MM.1S (cell line): ENCODE data around the gene CTPS2.
"Not testable (repeated sequence)": the region's sequence is repeated elsewhere in the genome, so short reads cannot be mapped to it uniquely, and the experiment has no call there.

Source experiments
- DNase-seq: peaks from one replicate; pipeline ENCODE4 v3.0.0-alpha.2; 2015
- H2AFZ ChIP-seq: fragments of 300-600 bp; sonication (generic); 2 replicates; pipeline ENCODE4 v1.6.0; 2016; ENCODE audit warnings: antibody characterized with exemption, low read length
- H3F3A ChIP-seq: fragments of 300-600 bp; sonication (generic); 2 replicates; pipeline ENCODE4 v1.6.1; 2016; ENCODE audit warnings: mild to moderate bottlenecking, antibody characterized with exemption, low read length, moderate library complexity, mixed read lengths; ENCODE audit not compliant: insufficient read depth
- H3K27ac ChIP-seq: fragments of 300-600 bp; sonication (generic); 2 replicates; pipeline ENCODE4 v1.5.1; 2016; ENCODE audit warnings: mild to moderate bottlenecking, low read length
- H3K27me3 ChIP-seq: fragments of 300-600 bp; sonication (generic); replicated peaks from 2 replicates; pipeline ENCODE4 v1.6.0; 2016; ENCODE audit warnings: low read length; ENCODE audit not compliant: insufficient read depth
- H3K36me3 ChIP-seq: fragments of 300-600 bp; sonication (generic); replicated peaks from 2 replicates; pipeline ENCODE4 v1.6.1; 2016; ENCODE audit warnings: mild to moderate bottlenecking, low read length, mixed read lengths; ENCODE audit not compliant: insufficient read depth
- H3K4me1 ChIP-seq: fragments of 300-600 bp; sonication (generic); 2 replicates; pipeline ENCODE4 v1.6.1; 2016; ENCODE audit warnings: low read length, mixed read lengths
- H3K4me2 ChIP-seq: fragments of 300-600 bp; sonication (generic); 2 replicates; pipeline ENCODE4 v1.6.0; 2016; ENCODE audit warnings: low read depth, low read length
- H3K4me3 ChIP-seq: fragments of 300-600 bp; sonication (generic); 2 replicates; pipeline ENCODE4 v1.5.1; 2016; ENCODE audit warnings: low read length, mixed read lengths
- H3K79me2 ChIP-seq: fragments of 300-600 bp; sonication (generic); 2 replicates; pipeline ENCODE4 v1.6.1; 2016; ENCODE audit warnings: mixed run types, low read length, mixed read lengths
- H3K9ac ChIP-seq: fragments of 300-600 bp; sonication (generic); 2 replicates; pipeline ENCODE4 v1.6.1; 2016; ENCODE audit warnings: low read length, mixed read lengths
- H3K9me2 ChIP-seq: fragments of 300-600 bp; sonication (generic); replicated peaks from 2 replicates; pipeline ENCODE4 v1.6.1; 2016; ENCODE audit warnings: mild to moderate bottlenecking, low read length, mixed read lengths; ENCODE audit not compliant: insufficient read depth
- H3K9me3 ChIP-seq: fragments of 300-600 bp; sonication (generic); replicated peaks from 2 replicates; pipeline ENCODE4 v1.6.1; 2016; ENCODE audit warnings: mild to moderate bottlenecking, low read length, mixed read lengths; ENCODE audit not compliant: insufficient read depth
- H4K20me1 ChIP-seq: fragments of 300-600 bp; sonication (generic); 2 replicates; pipeline ENCODE4 v1.6.1; 2016; ENCODE audit warnings: mild to moderate bottlenecking, low read length, moderate library complexity, mixed read lengths; ENCODE audit not compliant: insufficient read depth
- EZH2 ChIP-seq: fragments of 300-600 bp; sonication (generic); optimal IDR thresholded peaks from 2 replicates; pipeline ENCODE3; 2017; ENCODE audit warnings: low read depth, mild to moderate bottlenecking, antibody characterized with exemption, low read length, mixed read lengths
- EZH2phosphoT487 ChIP-seq: fragments of 300-600 bp; sonication (generic); IDR thresholded peaks from 2 replicates; pipeline ENCODE4 v1.6.1; 2018; ENCODE audit warnings: antibody characterized with exemption, low read length
- TF ChIP-seq, protein P1 (sequence below): fragments of 300-600 bp; sonication (generic); IDR thresholded peaks from 2 replicates; pipeline ENCODE4 v1.5.1; 2016; ENCODE audit warnings: antibody characterized with exemption, low read length, mixed read lengths

The CTPS2 gene

DNA sequence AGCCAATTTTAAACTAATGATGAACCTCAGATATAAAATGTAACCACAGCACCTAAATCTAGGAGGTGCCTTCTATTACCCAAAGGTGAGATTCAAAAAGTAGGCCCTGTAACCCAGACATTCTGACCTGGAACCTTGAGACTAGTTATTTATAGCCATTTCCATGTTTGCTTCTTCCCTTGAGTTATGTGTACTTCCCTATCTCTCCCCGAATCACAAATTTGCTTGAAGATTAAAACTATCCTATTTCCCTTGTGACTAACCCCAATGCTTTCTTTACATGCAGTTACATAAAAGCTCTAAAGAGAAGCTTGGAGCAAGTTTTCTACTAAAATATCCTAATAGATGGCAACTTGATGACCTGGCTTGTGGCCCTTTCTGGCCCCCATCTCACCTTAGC, 95.1 kb downstream of the CTPS2 start:
- no peaks in the 10 kb centered on the region for H3K9me2 ChIP-seq
- no peaks in the 10 kb centered on the region for H3K4me1 ChIP-seq
- no peaks in the 10 kb centered on the region for H4K20me1 ChIP-seq
- no peaks in the 10 kb centered on the region for H3K9me3 ChIP-seq
- H3K79me2 ChIP-seq, result no peaks in the 10 kb centered on the region
- TF ChIP-seq, protein P1, sequence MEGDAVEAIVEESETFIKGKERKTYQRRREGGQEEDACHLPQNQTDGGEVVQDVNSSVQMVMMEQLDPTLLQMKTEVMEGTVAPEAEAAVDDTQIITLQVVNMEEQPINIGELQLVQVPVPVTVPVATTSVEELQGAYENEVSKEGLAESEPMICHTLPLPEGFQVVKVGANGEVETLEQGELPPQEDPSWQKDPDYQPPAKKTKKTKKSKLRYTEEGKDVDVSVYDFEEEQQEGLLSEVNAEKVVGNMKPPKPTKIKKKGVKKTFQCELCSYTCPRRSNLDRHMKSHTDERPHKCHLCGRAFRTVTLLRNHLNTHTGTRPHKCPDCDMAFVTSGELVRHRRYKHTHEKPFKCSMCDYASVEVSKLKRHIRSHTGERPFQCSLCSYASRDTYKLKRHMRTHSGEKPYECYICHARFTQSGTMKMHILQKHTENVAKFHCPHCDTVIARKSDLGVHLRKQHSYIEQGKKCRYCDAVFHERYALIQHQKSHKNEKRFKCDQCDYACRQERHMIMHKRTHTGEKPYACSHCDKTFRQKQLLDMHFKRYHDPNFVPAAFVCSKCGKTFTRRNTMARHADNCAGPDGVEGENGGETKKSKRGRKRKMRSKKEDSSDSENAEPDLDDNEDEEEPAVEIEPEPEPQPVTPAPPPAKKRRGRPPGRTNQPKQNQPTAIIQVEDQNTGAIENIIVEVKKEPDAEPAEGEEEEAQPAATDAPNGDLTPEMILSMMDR, result no peak
- TF ChIP-seq EZH2phosphoT487 (no peak), EZH2 (no peak)
- no peak overlapping the region for H3K9ac ChIP-seq
- no peak overlapping the region for H2AFZ ChIP-seq
- DNase-seq, result no peak
- no peaks in the 10 kb centered on the region for H3F3A ChIP-seq
- H3K36me3 ChIP-seq, result no peaks in the 10 kb centered on the region
- H3K4me3 ChIP-seq, result no peak overlapping the region
- H3K27ac ChIP-seq, result no peak overlapping the region
- no peaks in the 10 kb centered on the region for H3K27me3 ChIP-seq
- no peak overlapping the region for H3K4me2 ChIP-seq

DNA sequence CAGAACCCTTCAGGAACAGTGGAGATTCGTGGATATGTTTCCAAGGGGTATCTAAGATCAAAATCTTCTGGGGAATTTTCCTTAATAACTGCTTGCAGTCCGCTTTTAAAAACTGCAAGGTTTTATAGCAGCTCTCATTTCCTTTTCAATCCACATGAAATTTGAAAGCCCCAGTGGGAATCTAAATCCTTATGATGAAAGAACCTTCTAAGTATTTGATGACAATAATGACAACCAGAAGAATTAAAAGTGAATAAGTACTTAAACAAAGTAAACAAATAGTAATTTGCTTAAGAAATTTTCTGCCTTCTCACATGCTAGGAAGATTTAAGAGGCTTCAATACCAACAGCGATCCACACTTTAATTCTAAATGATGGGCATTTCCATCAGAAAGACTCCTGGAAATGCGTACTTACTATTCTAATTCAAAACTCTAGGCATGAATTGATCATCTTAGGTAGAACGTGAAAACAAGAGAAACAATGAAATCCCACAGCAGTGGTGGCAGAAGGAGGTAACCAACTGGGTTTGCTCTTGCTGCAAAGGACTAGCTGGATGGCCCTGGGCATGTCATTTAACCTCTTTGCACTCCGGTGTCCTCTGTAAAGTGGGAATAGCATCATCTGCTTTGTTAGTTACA, 100.1 kb downstream of the CTPS2 start:
- Histone ChIP-seq H3K9me3 (no peaks in the 10 kb centered on the region), H3K4me1 (no peaks in the 10 kb centered on the region), H3K4me3 (no peak overlapping the region), H3K27me3 (no peaks in the 10 kb centered on the region), H3K36me3 (no peaks in the 10 kb centered on the region), H4K20me1 (no peaks in the 10 kb centered on the region), H3K79me2 (no peaks in the 10 kb centered on the region), H2AFZ (no peak overlapping the region), H3F3A (no peaks in the 10 kb centered on the region), H3K9ac (no peak overlapping the region), H3K27ac (no peak overlapping the region), H3K4me2 (no peak overlapping the region), H3K9me2 (no peaks in the 10 kb centered on the region)
- TF ChIP-seq, protein P1, result no peak
- TF ChIP-seq EZH2, result no peak
- TF ChIP-seq EZH2phosphoT487, result no peak
- no peak for DNase-seq

DNA sequence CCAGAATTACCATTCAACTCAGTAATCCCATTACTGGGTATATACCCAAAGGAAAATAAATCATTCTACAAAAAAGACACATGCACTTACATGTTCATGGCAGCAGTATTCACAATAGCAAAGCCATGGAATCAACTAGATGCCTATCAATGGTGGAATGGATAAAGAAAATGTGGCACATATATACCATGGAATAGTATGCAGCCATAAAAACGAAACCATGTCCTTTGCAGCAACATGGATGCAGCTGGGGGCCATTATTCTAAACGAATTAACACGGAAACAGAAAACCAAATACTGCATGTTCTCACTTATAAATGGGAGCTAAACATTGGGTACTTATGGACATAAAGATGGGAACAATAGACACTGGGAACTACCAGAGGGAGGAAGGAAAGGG, 101.8 kb downstream of the CTPS2 start:
- H4K20me1 ChIP-seq, H3K36me3 ChIP-seq, H3K9me3 ChIP-seq, DNase-seq, H3K79me2 ChIP-seq, H3K9me2 ChIP-seq, H2AFZ ChIP-seq, H3K4me2 ChIP-seq, H3K4me3 ChIP-seq, H3K4me1 ChIP-seq, H3F3A ChIP-seq, H3K27ac ChIP-seq, H3K9ac ChIP-seq, H3K27me3 ChIP-seq: not testable (repeated sequence)

DNA sequence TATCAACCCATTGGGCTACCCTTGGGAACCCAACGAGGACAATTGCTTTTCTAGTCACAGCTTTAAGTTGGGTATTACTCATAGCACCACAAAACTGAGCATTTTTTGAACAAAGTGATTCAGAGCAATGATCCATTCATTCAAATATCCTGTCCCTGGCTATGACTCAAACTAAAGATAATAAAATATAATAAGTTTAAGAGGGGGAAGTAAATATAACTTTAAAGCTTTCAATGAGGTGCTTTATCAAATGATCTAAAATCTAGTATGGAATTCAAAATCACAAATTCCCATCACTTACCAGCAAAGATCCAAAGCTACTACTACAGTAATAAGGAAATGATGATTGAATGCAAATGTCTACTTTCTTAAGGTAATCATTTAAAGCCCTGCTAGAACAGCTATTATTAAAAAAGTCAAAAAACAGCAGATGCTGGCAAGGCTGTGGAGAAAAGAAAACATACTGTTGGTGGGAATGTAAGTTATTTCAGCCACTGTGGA, 102.3 kb downstream of the CTPS2 start:
- Histone ChIP-seq H3K4me2 (no peak overlapping the region), H4K20me1 (no peaks in the 10 kb centered on the region), H3K9ac (no peak overlapping the region), H3K9me2 (no peaks in the 10 kb centered on the region), H3K27me3 (no peaks in the 10 kb centered on the region), H3F3A (no peaks in the 10 kb centered on the region), H3K4me3 (no peak overlapping the region), H3K9me3 (no peaks in the 10 kb centered on the region), H3K79me2 (no peaks in the 10 kb centered on the region), H2AFZ (no peak overlapping the region), H3K36me3 (no peaks in the 10 kb centered on the region), H3K4me1 (no peaks in the 10 kb centered on the region), H3K27ac (no peak overlapping the region)
- DNase-seq, result no peak
- TF ChIP-seq EZH2, result no peak
- TF ChIP-seq EZH2phosphoT487, result no peak
- TF ChIP-seq, protein P1, result no peak
